Measurements from ENCODE around the gene IGF2.

The IGF2 gene

GRCh38 chr11:2156416-2157182, 17.4 kb upstream of the IGF2 start:
- H3K4me1 Mint-ChIP-seq: peaks cover 7% of the 10 kb centered on the region
- peak; percentile 40 to 42 for DNase-seq (ENCODE audit: low spot score in 2 of 2)
- H3K9me3 Mint-ChIP-seq: no peaks in the 10 kb centered on the region
- no peaks in the 10 kb centered on the region for H3K36me3 Mint-ChIP-seq (ENCODE audit: insufficient read depth)
- ATAC-seq (replicated peaks; ENCODE audit: extremely low read depth, poor library complexity, severe bottlenecking): no peak
- no peak overlapping the region for H3K27ac Mint-ChIP-seq (ENCODE audit: low read depth)
- peaks cover 6% of the 10 kb centered on the region for H3K27me3 Mint-ChIP-seq
- H3K4me3 Mint-ChIP-seq: no peak overlapping the region

GRCh38 chr11:2155511-2155910, 16.3 kb upstream of the IGF2 start:
- H3K4me1 Mint-ChIP-seq: peaks cover 14% of the 10 kb centered on the region
- H3K9me3 Mint-ChIP-seq: no peaks in the 10 kb centered on the region
- DNase-seq (ENCODE audit: low spot score in 2 of 2) (no peak), ATAC-seq (replicated peaks; ENCODE audit: extremely low read depth, poor library complexity, severe bottlenecking) (no peak)
- H3K27ac Mint-ChIP-seq (ENCODE audit: low read depth): no peak overlapping the region
- no peak overlapping the region for H3K4me3 Mint-ChIP-seq
- H3K36me3 Mint-ChIP-seq (ENCODE audit: insufficient read depth): no peaks in the 10 kb centered on the region
- peaks cover 15% of the 10 kb centered on the region for H3K27me3 Mint-ChIP-seq

GRCh38 chr11:2154889-2155288, 15.7 kb upstream of the IGF2 start:
- Mint-ChIP-seq H3K27ac (ENCODE audit: low read depth) (no peak overlapping the region), H3K36me3 (ENCODE audit: insufficient read depth) (no peaks in the 10 kb centered on the region), H3K27me3 (peaks cover 21% of the 10 kb centered on the region), H3K4me1 (peaks cover 14% of the 10 kb centered on the region), H3K9me3 (no peaks in the 10 kb centered on the region), H3K4me3 (no peak overlapping the region)
- no peak for ATAC-seq (replicated peaks; ENCODE audit: extremely low read depth, poor library complexity, severe bottlenecking)
- no peak for DNase-seq (ENCODE audit: low spot score in 2 of 2)

- DNase-seq (ENCODE audit: low spot score in 2 of 2) (no peak), ATAC-seq (replicated peaks; ENCODE audit: extremely low read depth, poor library complexity, severe bottlenecking) (no peak)
- peaks cover 14% of the 10 kb centered on the region for H3K4me1 Mint-ChIP-seq
- no peaks in the 10 kb centered on the region for H3K9me3 Mint-ChIP-seq
- H3K4me3 Mint-ChIP-seq: no peak overlapping the region
- no peaks in the 10 kb centered on the region for H3K36me3 Mint-ChIP-seq (ENCODE audit: insufficient read depth)
- H3K27ac Mint-ChIP-seq (ENCODE audit: low read depth): no peak overlapping the region
- peaks cover 28% of the 10 kb centered on the region for H3K27me3 Mint-ChIP-seq
Measured at GRCh38 chr11:2154195-2154585, 15.0 kb upstream of the IGF2 start.

- Mint-ChIP-seq H3K27ac (ENCODE audit: low read depth) (no peak overlapping the region), H3K27me3 (peaks cover 33% of the 10 kb centered on the region), H3K9me3 (no peaks in the 10 kb centered on the region), H3K4me1 (peaks cover 14% of the 10 kb centered on the region), H3K4me3 (no peak overlapping the region), H3K36me3 (ENCODE audit: insufficient read depth) (no peaks in the 10 kb centered on the region)
- no peak for DNase-seq (ENCODE audit: low spot score in 2 of 2)
- no peak for ATAC-seq (replicated peaks; ENCODE audit: extremely low read depth, poor library complexity, severe bottlenecking)
Measured at GRCh38 chr11:2153581-2154194, 14.5 kb upstream of the IGF2 start.

- peaks cover 50% of the 10 kb centered on the region for H3K27me3 Mint-ChIP-seq
- DNase-seq (ENCODE audit: low spot score in 2 of 2): peak; percentile 76 to 78
- peak overlapping the region; percentile 37 for H3K4me3 Mint-ChIP-seq
- no peak overlapping the region for H3K27ac Mint-ChIP-seq (ENCODE audit: low read depth)
- peaks cover 14% of the 10 kb centered on the region for H3K4me1 Mint-ChIP-seq
- H3K36me3 Mint-ChIP-seq (ENCODE audit: insufficient read depth): no peaks in the 10 kb centered on the region
- peak; percentile 78 for ATAC-seq (replicated peaks; ENCODE audit: extremely low read depth, poor library complexity, severe bottlenecking)
- no peaks in the 10 kb centered on the region for H3K9me3 Mint-ChIP-seq
Measured at GRCh38 chr11:2151500-2152257, 12.5 kb upstream of the IGF2 start.

GRCh38 chr11:2149864-2150847, 11.0 kb upstream of the IGF2 start:
- Mint-ChIP-seq H3K4me1 (peaks cover 14% of the 10 kb centered on the region), H3K9me3 (no peaks in the 10 kb centered on the region), H3K27ac (ENCODE audit: low read depth) (no peak overlapping the region), H3K36me3 (ENCODE audit: insufficient read depth) (peaks cover 1% of the 10 kb centered on the region), H3K4me3 (no peak overlapping the region), H3K27me3 (peaks cover 63% of the 10 kb centered on the region)
- ATAC-seq (replicated peaks; ENCODE audit: extremely low read depth, poor library complexity, severe bottlenecking) (no peak), DNase-seq (ENCODE audit: low spot score in 2 of 2) (no peak)

GRCh38 chr11:2149460-2149859, 10.3 kb upstream of the IGF2 start:
- ATAC-seq (replicated peaks; ENCODE audit: extremely low read depth, poor library complexity, severe bottlenecking) (no peak), DNase-seq (ENCODE audit: low spot score in 2 of 2) (no peak)
- Mint-ChIP-seq H3K4me3 (no peak overlapping the region), H3K9me3 (no peaks in the 10 kb centered on the region), H3K27me3 (peaks cover 70% of the 10 kb centered on the region), H3K36me3 (ENCODE audit: insufficient read depth) (peaks cover 1% of the 10 kb centered on the region), H3K4me1 (peaks cover 14% of the 10 kb centered on the region), H3K27ac (ENCODE audit: low read depth) (no peak overlapping the region)

- H3K36me3 Mint-ChIP-seq (ENCODE audit: insufficient read depth): peaks cover 1% of the 10 kb centered on the region
- H3K27me3 Mint-ChIP-seq: peaks cover 74% of the 10 kb centered on the region
- no peak overlapping the region for H3K4me3 Mint-ChIP-seq
- no peaks in the 10 kb centered on the region for H3K9me3 Mint-ChIP-seq
- no peak overlapping the region for H3K27ac Mint-ChIP-seq (ENCODE audit: low read depth)
- DNase-seq (ENCODE audit: low spot score in 2 of 2) (no peak), ATAC-seq (replicated peaks; ENCODE audit: extremely low read depth, poor library complexity, severe bottlenecking) (no peak)
- H3K4me1 Mint-ChIP-seq: peaks cover 14% of the 10 kb centered on the region
Measured at GRCh38 chr11:2148595-2148994, 9.4 kb upstream of the IGF2 start.

GRCh38 chr11:2147391-2147790, 8.2 kb upstream of the IGF2 start:
- Mint-ChIP-seq H3K9me3 (no peaks in the 10 kb centered on the region), H3K4me1 (peaks cover 14% of the 10 kb centered on the region), H3K4me3 (no peak overlapping the region), H3K27ac (ENCODE audit: low read depth) (no peak overlapping the region), H3K36me3 (ENCODE audit: insufficient read depth) (peaks cover 5% of the 10 kb centered on the region), H3K27me3 (peaks cover 86% of the 10 kb centered on the region)
- DNase-seq (ENCODE audit: low spot score in 2 of 2) (no peak), ATAC-seq (replicated peaks; ENCODE audit: extremely low read depth, poor library complexity, severe bottlenecking) (no peak)

GRCh38 chr11:2146051-2146450, 6.9 kb upstream of the IGF2 start:
- H3K27ac Mint-ChIP-seq (ENCODE audit: low read depth): no peak overlapping the region
- ATAC-seq (replicated peaks; ENCODE audit: extremely low read depth, poor library complexity, severe bottlenecking): no peak
- H3K9me3 Mint-ChIP-seq: no peaks in the 10 kb centered on the region
- peaks cover 95% of the 10 kb centered on the region for H3K27me3 Mint-ChIP-seq
- no peak for DNase-seq (ENCODE audit: low spot score in 2 of 2)
- H3K4me1 Mint-ChIP-seq: peaks cover 2% of the 10 kb centered on the region
- H3K36me3 Mint-ChIP-seq (ENCODE audit: insufficient read depth): peaks cover 5% of the 10 kb centered on the region
- H3K4me3 Mint-ChIP-seq: no peak overlapping the region

Measured in central memory CD8-positive, alpha-beta T cell (primary cell).